Nucleus accumbens (tissue), 56 donors: ENCODE results near the gene HEATR5A.
"Not testable (repeated sequence)": the region's sequence is repeated elsewhere in the genome, so short reads cannot be mapped to it uniquely, and the experiment has no call there.

Experiments used
- DNase-seq, 56 donors: peaks; one replicate each; lab custom pipeline; 2025; lab: John Stamatoyannopoulos, UW

Gene HEATR5A

GRCh38 chr14:31261859-31262731 lies 158.3 kb downstream of the HEATR5A start:
- peak in 1 of 56 donors; percentile 3 for DNase-seq

GRCh38 chr14:31261523-31261858 lies 158.9 kb downstream of the HEATR5A start:
- DNase-seq: no peak

- not testable (repeated sequence) for DNase-seq
Observed at GRCh38 chr14:31259040-31259435, 161.3 kb downstream of the HEATR5A start.

DNA sequence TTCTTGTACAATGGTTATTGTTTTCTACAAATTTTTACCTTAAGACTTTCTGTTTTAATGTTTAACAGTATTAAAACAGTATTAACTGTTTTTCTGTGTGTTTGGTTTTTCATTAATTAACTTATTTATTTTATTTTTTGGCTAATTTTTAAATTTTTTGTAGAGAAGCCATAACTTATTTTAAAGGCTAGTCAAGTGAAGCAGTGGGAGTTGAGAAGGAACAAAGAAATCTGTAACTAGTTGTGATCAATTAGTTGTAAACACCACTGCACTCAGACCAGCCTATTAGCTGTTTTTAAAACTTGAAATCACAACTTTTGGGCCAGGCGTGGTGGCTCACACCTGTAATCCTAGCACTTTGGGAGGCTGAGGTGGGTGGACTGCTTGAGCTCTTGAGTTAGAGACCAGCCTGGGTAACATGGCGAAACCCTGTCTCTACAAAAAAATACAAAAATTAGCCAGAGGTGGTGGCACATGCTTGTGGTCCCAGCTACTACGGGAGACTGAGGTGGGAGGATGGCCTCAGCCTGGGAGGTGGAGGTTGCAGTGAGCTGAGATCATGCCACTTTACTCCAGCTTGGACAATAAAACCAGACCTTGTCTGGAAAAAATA lies 161.8 kb downstream of the HEATR5A start:
- no peak for DNase-seq

- not testable (repeated sequence) for DNase-seq
Observed at GRCh38 chr14:31257554-31258426, 162.6 kb downstream of the HEATR5A start.

DNA sequence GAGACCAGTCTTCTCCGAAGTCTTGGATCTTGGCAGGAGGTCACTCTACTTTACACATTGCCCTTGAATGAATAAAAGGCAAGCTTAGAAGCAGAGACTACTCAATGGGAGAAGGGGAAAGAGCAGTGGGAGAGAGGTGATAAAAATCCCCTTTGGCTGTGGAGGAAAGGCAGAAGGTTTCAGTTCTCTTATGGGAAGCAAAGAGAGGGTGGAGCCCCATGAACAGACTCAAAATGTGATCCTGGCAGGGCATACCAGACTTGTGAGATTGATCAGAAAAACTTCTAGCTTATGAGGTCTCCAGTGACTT lies 163.2 kb downstream of the HEATR5A start:
- DNase-seq: no peak

GRCh38 chr14:31256534-31257243 lies 163.7 kb downstream of the HEATR5A start:
- no peak for DNase-seq

DNA sequence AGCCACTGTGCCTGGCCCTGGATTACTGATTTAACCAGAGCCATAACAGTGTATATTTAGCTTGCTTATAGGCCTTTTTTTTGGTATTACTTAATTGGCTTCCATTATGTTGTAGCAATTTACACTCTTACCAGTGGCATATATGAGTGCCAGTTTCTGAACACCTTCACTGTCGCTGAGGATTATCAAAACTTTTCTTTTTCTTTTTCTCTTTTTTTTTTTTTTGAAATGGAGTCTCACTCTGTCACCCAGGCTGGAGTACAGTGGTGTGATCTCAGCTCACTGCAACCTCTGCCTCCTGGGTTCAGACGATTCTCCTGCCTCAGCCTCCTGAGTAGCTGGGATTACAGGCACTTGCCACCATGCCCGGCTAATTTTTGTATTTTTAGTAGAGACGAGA lies 164.4 kb downstream of the HEATR5A start:
- not testable (repeated sequence) for DNase-seq

- DNase-seq: no peak
Observed at GRCh38 chr14:31255286-31255685, 165.1 kb downstream of the HEATR5A start.

DNA sequence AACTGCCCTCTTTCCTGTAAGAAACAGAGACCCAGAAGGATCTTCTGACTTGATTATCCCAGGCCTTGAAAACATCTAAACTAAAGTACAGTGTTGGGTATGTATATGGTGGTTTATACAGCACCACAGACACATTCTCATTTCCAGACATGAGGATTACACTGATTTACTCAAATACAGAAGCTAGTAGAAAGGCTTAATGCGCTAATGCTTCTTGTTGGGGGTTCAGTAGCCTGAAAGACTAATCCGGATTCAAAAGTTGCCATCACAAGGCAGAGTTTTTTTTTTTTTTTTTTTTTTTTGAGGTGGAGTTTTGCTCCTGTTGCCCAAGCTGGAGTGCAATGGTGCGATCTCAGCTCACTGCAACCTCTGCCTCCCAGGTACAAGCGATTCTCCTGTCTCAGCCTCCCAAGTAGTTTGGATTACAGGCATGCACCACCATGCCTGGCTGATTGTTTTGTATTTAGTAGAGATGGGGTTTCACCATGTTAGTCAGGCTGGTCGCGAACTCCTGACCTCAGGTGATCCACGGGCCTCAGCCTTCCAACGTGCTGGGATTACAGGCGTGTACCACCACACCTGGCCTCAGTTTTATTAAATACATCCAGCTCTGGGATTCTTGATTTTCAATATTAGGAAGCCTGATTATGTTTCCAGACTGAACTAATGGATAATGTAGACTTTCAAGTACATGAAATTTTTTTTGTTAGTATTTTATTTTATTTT lies 166.4 kb downstream of the HEATR5A start:
- no peak for DNase-seq

- no peak for DNase-seq
Observed at GRCh38 chr14:31252865-31253264, 167.5 kb downstream of the HEATR5A start.

- no peak for DNase-seq
Observed at GRCh38 chr14:31251028-31251958, 169.1 kb downstream of the HEATR5A start.

DNA sequence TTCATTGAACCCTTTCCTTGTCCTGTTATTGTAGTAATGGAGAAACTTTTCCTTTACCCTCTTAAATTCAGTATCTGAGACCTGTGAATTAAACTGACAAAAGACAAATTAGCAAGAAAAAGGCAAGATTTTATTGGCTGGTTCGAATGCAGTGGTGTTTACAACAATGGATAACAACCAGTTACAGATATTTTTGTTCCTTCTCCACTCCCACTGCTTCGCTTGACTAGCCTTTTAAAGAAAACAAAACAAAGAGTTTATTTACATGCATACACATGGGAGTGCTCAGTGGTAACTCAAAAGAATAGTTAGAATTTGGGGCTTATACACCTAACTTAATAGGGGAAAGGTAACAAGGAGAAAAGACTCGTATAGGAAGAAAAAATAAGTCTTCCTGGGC lies 175.7 kb downstream of the HEATR5A start:
- DNase-seq: no peak

DNA sequence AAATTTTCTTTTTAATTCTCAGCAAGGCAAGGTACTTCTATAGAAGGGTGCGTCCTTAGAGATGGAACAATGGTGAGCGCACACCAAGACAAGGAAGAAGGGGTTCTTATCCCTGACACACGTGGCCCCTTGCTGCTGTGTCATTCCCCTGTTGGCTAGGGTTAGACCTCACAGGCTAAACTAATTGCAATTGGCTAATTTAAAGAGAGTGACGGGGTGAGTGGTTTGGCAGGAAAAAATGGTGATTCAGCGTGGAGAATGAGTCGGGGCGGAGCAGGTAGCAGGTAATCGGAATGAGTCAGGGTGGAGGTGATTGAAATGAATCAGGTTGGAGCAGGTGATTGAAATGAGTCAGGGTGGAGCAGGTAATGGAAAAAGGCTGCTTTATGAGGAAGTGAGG lies 176.5 kb downstream of the HEATR5A start:
- DNase-seq: peak in 2 of 56 donors; percentile 6 to 14

- not testable (repeated sequence) for DNase-seq
Observed at GRCh38 chr14:31242161-31242940, 178.0 kb downstream of the HEATR5A start.
